HG03521 (cell line): ENCODE data around the gene KLRF2.
"Not testable (repeated sequence)": the region's sequence is repeated elsewhere in the genome, so short reads cannot be mapped to it uniquely, and the experiment has no call there.

ENCODE experiments used
- ATAC-seq: cut with Tn5 transposase; IDR thresholded peaks from one replicate; pipeline ENCODE4 v1.9.1; 2021; ENCODE audit warnings: mild to moderate bottlenecking, moderate library complexity; ENCODE audit not compliant: unreplicated experiment

KLRF2 gene

GRCh38 chr12:9881246-9881645 is at the start of gene KLRF2:
Gene KLRF2 (plus strand): TSS chr12:9881489. CDS start chr12:9881596, 107 bp downstream.
- ATAC-seq = no peak

- ATAC-seq = no peak
These were observed 49.6 kb upstream of the KLRF2 start for GRCh38 chr12:9831720-9832119.

GRCh38 chr12:9843407-9843806 is 37.9 kb upstream of the KLRF2 start:
- no peak for ATAC-seq

GRCh38 chr12:9848899-9849298 is 32.4 kb upstream of the KLRF2 start:
- ATAC-seq = no peak

- ATAC-seq = no peak
These were observed 30.2 kb upstream of the KLRF2 start for GRCh38 chr12:9851050-9851449.

GRCh38 chr12:9851927-9852326 is 29.4 kb upstream of the KLRF2 start:
- no peak for ATAC-seq

GRCh38 chr12:9856151-9856550 is 25.1 kb upstream of the KLRF2 start:
- ATAC-seq = no peak

- no peak for ATAC-seq
These were observed 24.4 kb upstream of the KLRF2 start for GRCh38 chr12:9856894-9857293.

- no peak for ATAC-seq
These were observed 23.2 kb upstream of the KLRF2 start for GRCh38 chr12:9858135-9858534.

- ATAC-seq = no peak
These were observed 16.2 kb upstream of the KLRF2 start for GRCh38 chr12:9864913-9865675.

GRCh38 chr12:9866860-9867269 is 14.4 kb upstream of the KLRF2 start:
- ATAC-seq = no peak

- no peak for ATAC-seq
These were observed 13.8 kb upstream of the KLRF2 start for GRCh38 chr12:9867531-9867930.

GRCh38 chr12:9868311-9868801 is 12.9 kb upstream of the KLRF2 start:
- ATAC-seq = no peak

- no peak for ATAC-seq
These were observed 12.4 kb upstream of the KLRF2 start for GRCh38 chr12:9868951-9869306.

- no peak for ATAC-seq
These were observed 11.8 kb upstream of the KLRF2 start, which contains the start of gene CLEC2B for GRCh38 chr12:9869307-9870161. Gene CLEC2B (minus strand): TSS chr12:9869354.

- ATAC-seq = no peak
These were observed 10.9 kb upstream of the KLRF2 start for GRCh38 chr12:9870286-9870866.

GRCh38 chr12:9872162-9872561 is 9.1 kb upstream of the KLRF2 start:
- ATAC-seq = no peak

- ATAC-seq = no peak
These were observed 8.5 kb upstream of the KLRF2 start for GRCh38 chr12:9872742-9873141.

- not testable (repeated sequence) for ATAC-seq
These were observed 5.2 kb upstream of the KLRF2 start for GRCh38 chr12:9876120-9876519.

GRCh38 chr12:9880532-9881078 is 684 bp upstream of the KLRF2 start:
- no peak for ATAC-seq

GRCh38 chr12:9881988-9882387 is 699 bp downstream of the KLRF2 start:
- no peak for ATAC-seq
